GM10847 (cell line): ENCODE results near the gene CFAP210.

Source experiments
- POLR2A ChIP-seq: IDR thresholded peaks from 2 replicates; pipeline ENCODE4 v1.6.1; 2011; ENCODE audit not compliant: insufficient read length; ENCODE audit errors: extremely low read depth

The CFAP210 gene, protein sequence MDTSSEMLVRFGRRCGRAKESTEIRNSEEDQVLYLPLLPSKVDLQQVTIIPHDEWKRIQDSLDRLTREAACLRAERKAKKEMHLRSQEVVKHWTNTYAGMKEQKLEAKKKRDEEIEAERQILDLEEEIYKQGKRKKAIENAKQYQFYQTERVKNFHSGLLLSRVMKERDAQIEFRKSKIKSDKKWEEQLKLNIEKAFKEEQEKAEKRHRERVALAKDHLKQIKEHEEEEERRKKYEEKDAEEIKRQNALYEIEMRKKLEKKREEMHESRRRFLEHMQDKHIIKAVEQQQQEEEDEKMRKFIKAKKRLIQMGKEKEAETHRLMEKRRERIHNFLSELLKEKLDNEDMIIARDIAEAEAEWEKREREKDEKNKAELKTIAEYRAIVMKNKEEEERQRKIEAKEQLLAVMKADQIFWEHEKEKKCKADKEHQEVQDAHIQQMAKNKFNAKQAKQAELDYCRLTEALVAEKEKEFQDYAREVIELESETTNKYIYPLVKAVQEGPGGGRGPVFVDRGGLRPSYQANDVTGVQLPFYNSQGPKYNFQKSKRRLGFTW

DNA sequence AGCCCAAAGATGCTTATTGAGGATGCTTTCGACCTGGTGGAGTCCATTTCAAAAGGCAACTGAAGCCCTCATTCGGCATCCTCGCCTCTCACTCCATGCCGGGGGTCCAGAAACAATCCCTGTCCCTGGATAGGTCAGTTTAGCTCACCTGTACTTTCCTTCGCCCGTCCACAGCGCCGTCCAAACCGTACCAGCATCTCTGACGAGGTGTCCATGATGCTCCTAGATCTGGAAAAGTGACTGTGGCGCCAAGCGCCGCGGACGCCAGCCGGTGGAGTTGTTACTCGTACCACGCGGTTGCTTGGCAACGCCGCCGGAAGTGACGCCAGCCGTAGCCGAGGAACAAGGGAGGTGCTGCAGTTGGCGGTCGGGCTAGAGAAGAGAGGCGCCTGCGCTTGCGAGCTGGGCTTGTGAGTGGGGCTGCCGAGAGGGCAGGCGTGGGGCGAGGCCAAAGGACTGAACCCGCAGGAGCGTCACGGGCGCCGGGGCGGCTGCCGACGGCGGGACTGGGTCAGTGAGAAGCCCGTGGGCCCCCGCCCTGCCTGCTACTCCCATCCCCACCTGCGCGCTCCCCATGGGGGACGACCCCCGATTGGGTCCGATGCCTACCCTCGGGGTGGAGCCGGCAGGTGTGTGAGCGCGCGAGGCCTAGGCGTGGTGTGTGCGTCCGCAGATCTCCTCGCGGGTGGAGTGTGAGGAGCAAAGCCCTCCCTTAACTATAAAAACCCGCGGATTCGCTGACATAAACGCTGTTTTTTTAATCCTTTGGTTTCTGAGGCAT, at the start of gene CFAP210, which contains the start of gene PHOSPHO2:
Gene CFAP210, minus strand, starts transcription at position 293 of the 781 bp plus-strand sequence. Its CDS starts 78 bp downstream, at position 215.
Gene PHOSPHO2, plus strand, starts transcription at position 357 of the 781 bp plus-strand sequence. CDS start 6,503 bp downstream, outside the sequence.
- TF ChIP-seq POLR2A: peak; percentile 88

DNA sequence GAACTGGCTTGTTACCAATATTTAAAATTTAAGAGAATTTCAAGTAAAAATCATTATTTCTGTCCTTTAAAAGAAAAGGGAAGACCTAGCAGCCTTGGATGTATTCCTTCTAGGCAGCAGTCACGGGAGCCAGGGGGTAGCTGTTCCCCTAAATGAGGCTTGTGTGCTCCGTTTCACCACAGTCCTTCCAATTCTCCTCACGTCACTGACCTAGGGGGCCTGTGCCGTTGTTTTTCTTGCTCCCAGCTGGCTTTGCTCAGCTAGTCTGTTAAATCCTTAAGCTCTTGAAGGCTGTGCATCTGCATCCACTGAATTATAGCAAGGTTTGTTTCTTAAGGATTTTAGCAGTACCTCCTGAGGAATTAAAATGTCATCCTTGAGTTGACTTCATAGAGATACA, 49.3 kb upstream of the CFAP210 start:
- no peak for TF ChIP-seq POLR2A

DNA sequence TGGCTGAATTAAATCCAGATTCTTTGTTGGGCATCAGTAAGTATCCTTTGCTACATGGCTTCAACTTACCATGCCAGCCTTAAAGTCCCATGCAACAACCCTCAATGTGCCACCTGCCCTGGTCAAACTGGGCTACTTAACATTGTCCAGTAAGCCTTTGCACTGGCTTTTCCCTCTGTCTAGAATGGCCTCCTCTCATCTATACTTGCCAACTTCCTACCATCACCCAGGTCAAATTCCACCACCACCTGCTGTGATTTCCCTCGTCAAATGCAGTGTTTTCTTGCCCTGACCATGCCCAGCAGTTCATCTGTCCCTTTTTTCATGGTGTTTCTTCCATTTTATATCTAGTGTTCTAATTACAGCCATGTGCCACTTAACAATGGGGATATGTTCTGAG, 45.1 kb upstream of the CFAP210 start:
- no peak for TF ChIP-seq POLR2A

DNA sequence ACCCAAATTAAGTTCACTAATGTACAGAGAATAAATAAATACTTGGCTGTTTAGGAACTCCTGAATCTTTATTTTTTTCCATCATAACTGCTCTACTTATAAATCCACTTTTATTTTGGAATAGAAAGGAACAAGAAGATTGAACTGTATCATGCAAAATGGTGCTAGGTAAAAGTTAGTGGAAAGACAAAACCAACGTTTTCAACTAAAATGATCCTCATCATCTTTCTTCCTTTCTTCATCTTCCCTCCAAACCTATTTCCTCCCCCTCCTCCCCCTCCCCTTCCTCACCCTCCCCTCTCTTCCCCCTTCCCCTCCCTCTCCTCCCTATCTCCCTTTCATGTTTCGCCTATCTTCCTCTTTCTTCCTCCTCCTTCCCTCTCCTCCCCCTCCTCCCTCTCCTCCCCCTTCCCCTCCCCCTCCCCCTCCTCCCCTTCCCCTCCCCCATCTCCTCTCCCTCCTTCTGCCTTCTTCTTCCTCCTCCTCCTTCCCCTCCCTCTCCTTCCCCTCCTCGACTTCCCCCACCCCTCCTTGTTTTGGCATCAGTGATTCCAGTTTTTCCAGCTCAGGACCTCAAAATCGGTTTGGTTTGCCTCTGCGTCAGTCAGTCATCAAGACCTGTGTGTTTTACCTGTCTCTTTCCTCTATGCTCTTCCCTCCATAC, 44.5 kb upstream of the CFAP210 start:
- TF ChIP-seq POLR2A: no peak

DNA sequence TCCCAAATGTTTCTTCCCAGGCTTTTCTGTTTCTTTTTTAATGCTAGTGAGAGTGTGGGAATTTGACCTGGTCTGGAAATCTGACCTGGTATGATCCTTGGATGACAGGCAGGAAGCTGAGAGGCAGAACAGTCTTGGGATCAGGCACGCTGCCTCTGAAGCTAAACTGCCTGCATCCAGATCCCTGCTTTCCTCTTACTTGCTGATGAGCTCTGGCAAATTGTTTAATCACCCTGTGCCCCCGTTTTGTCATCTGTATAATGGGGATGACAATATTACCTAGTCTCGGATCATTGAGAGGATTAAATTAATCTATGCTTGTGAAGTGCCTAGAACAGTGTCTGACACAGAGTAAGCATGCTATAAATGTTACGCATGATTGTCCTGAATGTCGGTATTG, 42.7 kb upstream of the CFAP210 start:
- no peak for TF ChIP-seq POLR2A

DNA sequence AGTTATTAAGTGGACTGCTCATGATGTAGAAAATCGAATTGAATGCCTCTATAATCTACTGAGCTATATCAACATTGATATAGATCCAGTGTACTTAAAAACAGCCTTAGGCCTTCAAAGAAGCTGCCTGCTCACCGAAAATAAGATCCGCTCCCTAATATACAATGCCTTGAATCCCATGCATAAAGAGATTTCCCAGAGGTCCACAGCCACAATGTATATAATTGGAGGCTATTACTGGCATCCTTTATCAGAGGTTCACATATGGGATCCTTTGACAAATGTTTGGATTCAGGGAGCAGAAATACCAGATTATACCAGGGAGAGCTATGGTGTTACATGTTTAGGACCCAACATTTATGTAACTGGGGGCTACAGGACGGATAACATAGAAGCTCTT, 41.4 kb upstream of the CFAP210 start:
- no peak for TF ChIP-seq POLR2A

DNA sequence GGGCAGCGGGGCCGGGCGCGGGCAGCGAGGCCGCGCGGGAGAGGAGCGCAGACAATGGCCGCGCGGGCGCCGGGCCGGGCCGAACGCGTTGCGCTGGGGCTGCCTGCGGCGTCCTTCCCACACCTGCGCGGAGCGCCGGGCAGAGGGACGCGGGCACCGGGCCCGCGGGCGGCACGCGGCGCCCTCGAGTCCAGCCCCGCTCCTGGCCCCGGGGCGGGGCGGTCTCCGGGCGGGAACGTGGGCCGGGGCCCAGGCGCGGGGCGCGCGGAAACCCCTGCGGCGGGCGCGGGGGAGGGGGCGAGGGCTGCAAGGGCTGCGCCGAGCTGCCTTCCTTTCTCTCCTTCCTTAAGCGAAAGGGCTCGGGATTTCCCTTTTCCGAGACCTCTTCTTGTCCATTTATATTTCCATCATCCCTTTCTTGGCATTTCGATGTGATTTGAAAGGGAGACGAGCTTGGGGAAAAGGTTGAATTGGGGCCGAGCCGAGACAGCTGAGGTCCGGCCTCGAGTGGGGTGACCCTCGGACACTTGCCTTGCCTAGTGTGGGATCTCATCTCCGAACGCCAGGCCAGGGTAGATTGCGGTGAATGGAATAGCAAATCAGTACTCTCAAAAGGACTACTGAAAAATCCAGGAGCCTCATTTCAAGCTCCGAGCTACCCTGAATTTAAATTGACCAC, 40.1 kb upstream of the CFAP210 start:
- no peak for TF ChIP-seq POLR2A

DNA sequence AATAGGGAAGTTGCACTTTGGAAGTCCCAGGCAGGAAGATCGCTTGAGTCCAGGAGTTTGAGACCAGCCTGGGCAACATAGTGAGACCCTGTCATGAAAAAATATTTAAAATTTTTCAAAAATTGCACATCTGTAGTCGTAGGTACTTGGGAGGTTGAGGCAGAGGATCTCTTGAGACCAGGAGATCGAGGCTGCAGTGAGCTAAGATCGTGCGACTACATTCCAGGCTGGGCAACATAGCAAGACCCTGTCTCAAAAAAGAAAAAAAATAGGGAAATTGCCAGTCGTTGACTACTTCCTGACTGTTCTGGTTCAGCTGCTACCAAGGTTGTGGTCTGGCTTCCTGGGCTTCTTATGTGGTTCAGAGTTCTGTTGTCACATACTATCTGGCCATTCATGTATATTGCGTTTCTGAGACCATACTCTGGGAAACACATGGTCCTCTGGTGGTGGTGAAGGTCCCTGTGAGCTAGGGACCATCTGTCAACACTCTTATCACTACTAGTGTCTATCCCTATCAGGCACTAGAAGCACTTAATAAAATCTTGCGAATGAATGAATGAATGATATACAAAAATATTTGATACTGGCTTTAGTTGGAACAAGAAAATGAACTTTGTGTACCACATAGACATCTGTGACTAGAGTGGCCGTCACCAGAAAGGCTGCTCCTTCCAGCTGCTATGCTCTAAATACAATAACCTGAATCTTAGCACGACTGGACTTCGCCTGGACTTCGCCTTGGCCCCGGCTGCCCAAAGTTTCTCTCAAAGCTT, 38.6 kb upstream of the CFAP210 start:
- no peak for TF ChIP-seq POLR2A

DNA sequence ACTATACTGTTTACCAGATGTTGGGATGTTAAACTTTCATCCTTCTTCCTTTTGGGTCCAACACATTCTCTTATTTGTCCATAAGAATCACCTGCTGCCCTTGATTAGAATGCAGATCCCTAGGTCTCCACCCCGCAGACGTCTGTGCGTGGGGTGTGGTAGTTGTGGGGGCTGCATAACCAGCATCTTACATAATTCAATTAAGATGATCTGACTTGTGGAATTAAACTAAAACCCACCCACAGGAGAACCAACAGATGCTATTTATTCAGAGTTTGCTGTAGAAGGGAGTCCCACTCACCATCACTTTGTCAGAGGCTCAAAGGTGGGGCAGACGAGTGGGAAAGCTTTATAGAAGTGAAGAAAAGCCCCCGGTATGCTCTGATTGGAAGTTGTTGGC, 37.9 kb upstream of the CFAP210 start:
- TF ChIP-seq POLR2A: no peak

DNA sequence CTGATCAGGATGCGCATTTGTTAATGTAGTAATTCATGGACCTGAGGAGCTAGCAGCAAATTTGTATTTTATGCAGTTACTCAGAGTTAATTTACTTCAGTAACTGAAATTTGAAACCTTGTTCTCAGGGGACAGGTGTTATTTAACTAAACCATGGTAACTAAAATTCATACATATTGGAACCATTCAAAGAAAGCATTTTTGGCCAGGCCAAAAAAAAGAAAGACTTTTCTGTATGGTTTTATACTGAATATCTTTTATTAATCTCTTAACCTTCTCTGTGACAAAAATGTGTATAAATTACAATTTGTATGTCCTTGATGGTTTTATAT, 35.0 kb upstream of the CFAP210 start:
- no peak for TF ChIP-seq POLR2A

DNA sequence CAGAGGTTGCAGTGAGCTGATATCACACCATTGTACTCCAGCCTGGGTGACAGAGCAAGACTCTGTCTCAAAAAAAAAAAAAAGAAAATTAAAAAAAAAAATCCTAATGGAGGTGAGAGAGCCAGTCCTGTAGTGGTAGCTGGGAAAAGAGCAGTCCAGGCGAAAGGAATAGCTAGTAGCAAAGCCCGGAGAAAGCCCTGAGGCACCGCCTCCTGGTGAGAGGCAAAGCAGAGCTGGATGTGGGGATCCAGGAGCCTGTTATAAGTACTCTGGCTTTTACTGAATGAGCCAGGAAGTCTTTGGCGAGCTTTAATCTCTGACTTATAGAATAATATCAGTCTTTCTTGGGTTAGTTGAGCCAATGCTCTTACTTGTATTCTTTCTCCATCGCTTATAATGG, 32.9 kb upstream of the CFAP210 start:
- TF ChIP-seq POLR2A: no peak

DNA sequence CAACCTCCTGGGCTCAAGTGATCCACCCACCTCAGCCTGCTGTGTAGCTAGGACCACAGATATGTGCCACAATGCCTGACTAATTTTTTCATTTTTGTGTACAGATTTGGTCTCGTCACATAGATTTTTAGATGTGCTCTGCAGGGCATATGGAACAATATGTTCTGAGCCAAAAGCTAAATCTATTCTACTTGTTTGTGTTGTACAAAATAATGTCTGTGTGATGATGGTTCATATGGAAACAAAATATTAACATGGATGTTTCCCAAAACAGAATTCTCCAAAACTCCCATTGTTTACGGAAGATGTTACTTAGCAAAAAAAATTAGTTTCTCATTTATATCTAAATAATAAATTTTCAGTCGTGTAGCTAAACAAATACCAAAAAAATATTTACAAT, 26.8 kb upstream of the CFAP210 start:
- TF ChIP-seq POLR2A: no peak

DNA sequence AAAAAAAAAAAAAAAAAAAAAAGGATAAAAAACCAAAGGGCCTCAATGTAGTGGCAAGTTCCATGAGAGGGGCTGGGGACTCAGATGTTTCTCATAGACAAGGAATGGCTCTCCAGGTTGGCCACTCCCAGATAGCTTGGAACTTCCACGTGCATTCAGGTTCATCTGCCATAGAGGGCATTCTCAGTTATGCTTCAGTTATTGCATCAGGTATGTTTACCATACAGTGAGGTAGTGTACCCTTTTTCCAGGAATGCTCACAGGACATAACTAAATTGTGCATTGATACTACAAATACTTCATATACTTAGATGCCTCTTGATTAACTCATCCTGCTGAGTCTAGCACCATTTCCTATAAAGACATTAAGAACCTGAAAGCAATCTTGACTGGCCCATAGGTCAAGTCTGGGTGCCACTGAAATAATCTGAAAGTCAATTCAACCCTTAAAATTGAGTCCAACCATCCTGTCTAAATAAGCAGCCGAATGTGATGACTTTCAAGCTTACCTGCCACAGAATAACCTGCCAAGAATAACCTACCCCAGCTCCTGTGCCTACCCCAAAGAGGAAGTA, 24.8 kb upstream of the CFAP210 start:
- TF ChIP-seq POLR2A: no peak

DNA sequence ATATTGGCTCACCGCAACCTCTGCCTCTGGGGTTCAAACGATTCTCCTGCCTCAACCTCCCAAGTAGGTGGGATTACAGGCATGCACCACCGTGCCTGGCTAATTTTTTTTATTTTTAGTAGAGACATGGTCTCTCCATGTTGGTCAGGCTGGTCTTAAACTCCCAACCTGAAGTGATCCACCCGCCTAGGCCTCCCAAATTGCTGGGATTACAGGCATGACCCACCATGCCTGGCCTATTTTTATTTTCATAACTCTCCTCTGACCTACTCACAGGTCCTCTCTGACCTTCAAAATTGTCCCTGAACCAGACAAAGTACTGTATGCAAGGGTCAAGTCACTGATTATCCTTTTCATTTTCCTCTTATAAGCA, 23.5 kb upstream of the CFAP210 start:
- TF ChIP-seq POLR2A: no peak
